ENCODE measurements around the gene KIAA0753. TPM values are rescaled to one million over a fixed set of nuclear protein-coding genes. Genes with fewer than 3 reads are reported as not detected.
"Not testable (repeated sequence)": the region's sequence is repeated elsewhere in the genome, so short reads cannot be mapped to it uniquely, and the experiment has no call there.

The KIAA0753 gene
- total RNA-seq, 4 donors from 2014 or later = 20.8 to 46.7 (median 25.6) TPM

DNA sequence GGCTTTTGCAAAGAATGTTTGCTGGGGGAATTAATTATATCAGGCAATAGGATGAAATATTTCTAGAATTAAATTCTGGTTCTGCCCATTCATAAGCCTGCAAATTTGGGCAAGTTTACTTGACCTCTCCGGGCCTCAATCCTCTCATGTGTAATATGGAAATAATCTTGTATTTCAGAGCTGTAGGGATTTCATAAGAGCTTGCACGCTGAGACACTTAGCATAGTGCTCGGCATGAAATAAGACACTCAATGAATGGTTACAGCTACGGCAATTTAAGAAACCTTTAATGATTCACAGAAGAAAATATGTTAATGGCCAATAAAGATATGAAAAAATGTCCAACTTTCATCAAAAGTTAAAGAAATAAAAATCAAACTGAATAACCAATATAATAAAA lies 43.6 kb downstream of the KIAA0753 start:
- Histone ChIP-seq H3K27me3 (no peaks in the 10 kb centered on the region), H3K27ac (no peak overlapping the region), H3K4me1 (peaks cover 7 to 19% of the 10 kb centered on the region in 2 donors), H3K9me3 (no peaks in the 10 kb centered on the region), H3K36me3 (peaks cover 28 to 31% of the 10 kb centered on the region in 2 donors), H3K4me3 (replicated peaks in 1 of 3) (no peak overlapping the region)
- no peak for DNase-seq
- intact Hi-C loops (cut with DNase I) = no loop called here
- 96 to 98% methylated on average over 4 of the region's 4 CpGs for WGBS, 2 donors
- TF ChIP-seq, protein P1, sequence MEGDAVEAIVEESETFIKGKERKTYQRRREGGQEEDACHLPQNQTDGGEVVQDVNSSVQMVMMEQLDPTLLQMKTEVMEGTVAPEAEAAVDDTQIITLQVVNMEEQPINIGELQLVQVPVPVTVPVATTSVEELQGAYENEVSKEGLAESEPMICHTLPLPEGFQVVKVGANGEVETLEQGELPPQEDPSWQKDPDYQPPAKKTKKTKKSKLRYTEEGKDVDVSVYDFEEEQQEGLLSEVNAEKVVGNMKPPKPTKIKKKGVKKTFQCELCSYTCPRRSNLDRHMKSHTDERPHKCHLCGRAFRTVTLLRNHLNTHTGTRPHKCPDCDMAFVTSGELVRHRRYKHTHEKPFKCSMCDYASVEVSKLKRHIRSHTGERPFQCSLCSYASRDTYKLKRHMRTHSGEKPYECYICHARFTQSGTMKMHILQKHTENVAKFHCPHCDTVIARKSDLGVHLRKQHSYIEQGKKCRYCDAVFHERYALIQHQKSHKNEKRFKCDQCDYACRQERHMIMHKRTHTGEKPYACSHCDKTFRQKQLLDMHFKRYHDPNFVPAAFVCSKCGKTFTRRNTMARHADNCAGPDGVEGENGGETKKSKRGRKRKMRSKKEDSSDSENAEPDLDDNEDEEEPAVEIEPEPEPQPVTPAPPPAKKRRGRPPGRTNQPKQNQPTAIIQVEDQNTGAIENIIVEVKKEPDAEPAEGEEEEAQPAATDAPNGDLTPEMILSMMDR (IDR thresholded peaks at IDR 0.05) = no peak
- no peak for TF ChIP-seq POLR2A (IDR thresholded peaks at IDR 0.05)

DNA sequence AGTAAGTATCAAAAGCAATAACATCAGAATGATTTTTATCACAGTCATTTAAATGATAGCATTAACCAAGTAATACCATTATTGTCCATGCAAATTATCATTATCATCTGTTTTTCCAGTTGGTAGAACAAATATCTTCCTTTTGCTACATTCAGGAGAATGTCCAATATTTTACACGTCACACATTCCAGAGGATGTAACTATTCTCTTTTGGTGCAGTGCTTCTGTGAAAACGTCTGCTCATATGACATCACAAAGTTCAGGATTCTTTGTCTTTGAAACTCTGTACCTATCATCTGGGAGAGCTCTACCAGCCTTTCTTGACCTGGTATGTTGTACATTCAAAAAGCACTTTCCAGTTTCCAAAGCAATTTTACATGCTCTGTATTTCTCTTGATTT lies 44.0 kb downstream of the KIAA0753 start:
- WGBS, 2 donors = 92 to 95% methylated on average over 2 of the region's 2 CpGs
- intact Hi-C loops (cut with DNase I) = no loop called here
- no peak overlapping the region for H3K4me3 ChIP-seq (replicated peaks in 1 of 3)
- no peaks in the 10 kb centered on the region for H3K27me3 ChIP-seq
- H3K36me3 ChIP-seq = peaks cover 28 to 35% of the 10 kb centered on the region in 2 donors
- H3K9me3 ChIP-seq = no peaks in the 10 kb centered on the region
- DNase-seq = no peak
- TF ChIP-seq POLR2A (IDR thresholded peaks at IDR 0.05) = no peak
- TF ChIP-seq, protein P1 (IDR thresholded peaks at IDR 0.05) = no peak
- peaks cover 7 to 19% of the 10 kb centered on the region in 2 donors for H3K4me1 ChIP-seq
- no peak overlapping the region for H3K27ac ChIP-seq

DNA sequence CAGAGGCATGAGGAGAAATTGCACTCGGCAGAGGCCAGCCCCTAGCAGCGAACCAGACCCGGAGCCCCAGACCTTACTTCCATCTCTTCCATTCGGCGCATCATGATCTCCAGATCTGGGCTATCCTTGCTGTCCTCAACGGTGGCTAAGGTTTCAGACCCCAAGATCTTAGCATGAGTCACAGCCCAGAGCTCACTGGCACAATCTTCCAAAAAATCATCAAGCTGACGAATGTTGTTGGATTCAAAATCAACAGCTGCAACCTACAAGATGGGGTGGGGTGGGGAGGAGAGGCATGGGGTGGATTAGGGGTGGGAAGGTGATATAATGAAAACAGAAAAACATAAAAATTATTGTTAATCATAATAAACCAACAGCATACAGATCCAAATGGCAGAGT lies 44.4 kb downstream of the KIAA0753 start:
- Histone ChIP-seq H3K36me3 (peaks cover 28 to 38% of the 10 kb centered on the region in 2 donors), H3K27ac (no peak overlapping the region), H3K4me1 (peaks cover 7 to 19% of the 10 kb centered on the region in 2 donors), H3K4me3 (replicated peaks in 1 of 3) (no peak overlapping the region), H3K27me3 (no peaks in the 10 kb centered on the region), H3K9me3 (no peaks in the 10 kb centered on the region)
- no peak for DNase-seq
- intact Hi-C loops (cut with DNase I) = no loop called here
- WGBS, 2 donors = 95 to 96% methylated on average over 7 of the region's 7 CpGs
- TF ChIP-seq, protein P1 (IDR thresholded peaks at IDR 0.05) = no peak
- no peak for TF ChIP-seq POLR2A (IDR thresholded peaks at IDR 0.05)

DNA sequence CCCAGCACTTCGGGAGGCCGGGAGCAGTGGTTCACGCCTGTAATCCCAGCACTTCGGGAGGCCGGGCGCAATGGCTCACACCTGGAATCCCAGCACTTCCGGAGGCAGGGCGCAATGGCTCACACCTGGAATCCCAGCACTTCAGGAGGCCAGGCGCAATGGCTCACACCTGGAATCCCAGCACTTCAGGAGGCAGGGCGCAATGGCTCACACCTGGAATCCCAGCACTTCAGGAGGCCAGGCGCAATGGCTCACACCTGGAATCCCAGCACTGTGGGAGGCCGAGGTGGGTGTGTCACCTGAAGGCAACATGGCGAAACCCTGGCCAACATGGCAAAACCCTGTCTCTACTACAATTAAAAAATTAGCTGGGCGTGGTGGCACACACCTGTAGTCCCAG lies 47.1 kb downstream of the KIAA0753 start:
- 95 to 99% methylated on average over 8 to 10 of the region's 14 CpGs for WGBS, 2 donors
- H3K9me3 ChIP-seq; DNase-seq; H3K27me3 ChIP-seq; H3K4me3 ChIP-seq (replicated peaks in 1 of 3); intact Hi-C loops (cut with DNase I); H3K4me1 ChIP-seq; H3K27ac ChIP-seq: not testable (repeated sequence)
- peaks cover 43 to 54% of the 10 kb centered on the region in 2 donors for H3K36me3 ChIP-seq

DNA sequence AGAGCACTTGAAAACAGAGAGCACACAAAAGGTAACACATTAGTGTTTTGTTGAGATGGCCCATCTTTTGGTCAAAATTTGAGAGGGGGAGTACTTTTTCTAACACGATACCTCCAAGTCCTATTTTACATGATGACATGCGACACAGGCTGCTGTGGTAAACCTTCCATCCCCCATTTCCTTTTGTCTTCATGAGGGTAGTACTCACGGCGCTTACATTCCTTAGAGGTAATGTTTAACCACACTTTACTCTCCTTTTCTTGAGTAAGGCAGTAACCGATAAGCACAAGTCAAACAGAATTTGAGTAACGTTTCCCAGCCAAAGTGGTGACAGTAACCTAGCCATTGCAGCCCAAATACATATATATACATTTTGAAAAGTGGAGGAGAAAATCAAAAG lies 48.3 kb downstream of the KIAA0753 start:
- no peaks in the 10 kb centered on the region for H3K9me3 ChIP-seq
- peaks cover 49 to 57% of the 10 kb centered on the region in 2 donors for H3K36me3 ChIP-seq
- H3K27me3 ChIP-seq = no peaks in the 10 kb centered on the region
- no peak overlapping the region for H3K4me3 ChIP-seq (replicated peaks in 1 of 3)
- WGBS, 2 donors = 84 to 85% methylated on average over 6 of the region's 6 CpGs
- no peak overlapping the region for H3K27ac ChIP-seq
- no peak for DNase-seq
- no peaks in the 10 kb centered on the region for H3K4me1 ChIP-seq
- intact Hi-C loops (cut with DNase I) = no loop called here
- TF ChIP-seq, protein P1 (IDR thresholded peaks at IDR 0.05) = no peak
- no peak for TF ChIP-seq POLR2A (IDR thresholded peaks at IDR 0.05)
